HG03575 (cell line): ENCODE results near the gene PTGER3.
"Not testable (repeated sequence)": the region's sequence is repeated elsewhere in the genome, so short reads cannot be mapped to it uniquely, and the experiment has no call there.

Source experiments
- ATAC-seq: cut with Tn5 transposase; IDR thresholded peaks from one replicate; pipeline ENCODE4 v1.9.1; 2021; ENCODE audit not compliant: unreplicated experiment, insufficient number of reproducible peaks, low FRiP score; ENCODE audit errors: extremely low read depth

The PTGER3 gene

GRCh38 chr1:70977575-70977974 lies 70.0 kb downstream of the PTGER3 start:
- no peak for ATAC-seq

GRCh38 chr1:70977041-70977440 lies 70.6 kb downstream of the PTGER3 start:
- no peak for ATAC-seq

GRCh38 chr1:70973754-70974153 lies 73.9 kb downstream of the PTGER3 start:
- no peak for ATAC-seq

GRCh38 chr1:70970407-70970806 lies 77.2 kb downstream of the PTGER3 start:
- ATAC-seq, result no peak

GRCh38 chr1:70966018-70966638 lies 81.5 kb downstream of the PTGER3 start:
- peak; percentile 63 for ATAC-seq

- ATAC-seq, result no peak
Observed at GRCh38 chr1:70963374-70963773, 84.2 kb downstream of the PTGER3 start.

- no peak for ATAC-seq
Observed at GRCh38 chr1:70961374-70961975, 86.1 kb downstream of the PTGER3 start.

- no peak for ATAC-seq
Observed at GRCh38 chr1:70948396-70949017, 99.1 kb downstream of the PTGER3 start.

- ATAC-seq, result no peak
Observed at GRCh38 chr1:70947835-70948234, 99.8 kb downstream of the PTGER3 start.

GRCh38 chr1:70945676-70946075 lies 101.9 kb downstream of the PTGER3 start:
- no peak for ATAC-seq

- no peak for ATAC-seq
Observed at GRCh38 chr1:70945251-70945650, 102.4 kb downstream of the PTGER3 start.

GRCh38 chr1:70941563-70941962 lies 106.1 kb downstream of the PTGER3 start:
- no peak for ATAC-seq

GRCh38 chr1:70940398-70940797 lies 107.2 kb downstream of the PTGER3 start:
- ATAC-seq, result not testable (repeated sequence)

- ATAC-seq, result no peak
Observed at GRCh38 chr1:70934194-70934961, 113.2 kb downstream of the PTGER3 start.

GRCh38 chr1:70930062-70930461 lies 117.6 kb downstream of the PTGER3 start:
- ATAC-seq, result no peak

- ATAC-seq, result no peak
Observed at GRCh38 chr1:70922196-70922595, 125.4 kb downstream of the PTGER3 start.
